Cardiac muscle cell (in vitro differentiated cells and primary cell): ENCODE data around the gene KRTAP1-3. TPM values are rescaled to one million over a fixed set of nuclear protein-coding genes. Genes with fewer than 3 reads are reported as not detected.
"Not testable (repeated sequence)": the region's sequence is repeated elsewhere in the genome, so short reads cannot be mapped to it uniquely, and the experiment has no call there.

Experiments used
- DNase-seq, 2 donors: peaks; one replicate each; pipeline versions ENCODE4 v3.0.0 to v3.0.0-alpha.2; 2010 to 2017; ENCODE audit warnings: low read depth in 1 of 2, low spot score in 1 of 2
- H3K27ac ChIP-seq: fragments of 200-600 bp; sonication (generic); 2 replicates; pipeline ENCODE4 v1.5.1; 2016
- H3K27me3 ChIP-seq: fragments of 200-600 bp; sonication (generic); 2 replicates; pipeline ENCODE4 v1.6.0; 2016; ENCODE audit warnings: control low read depth
- H3K36me3 ChIP-seq: fragments of 200-600 bp; sonication (generic); 2 replicates; pipeline ENCODE4 v1.5.1; 2016; ENCODE audit warnings: control low read depth
- H3K4me1 ChIP-seq: fragments of 200-600 bp; sonication (generic); 2 replicates; pipeline ENCODE4 v1.8.1; 2017; ENCODE audit warnings: low read depth, mild to moderate bottlenecking, mixed run types
- H3K4me3 ChIP-seq: fragments of 200-600 bp; sonication (generic); 2 replicates; pipeline ENCODE4 v1.5.1; 2016; ENCODE audit warnings: mild to moderate bottlenecking
- H3K9me3 ChIP-seq: fragments of 200-600 bp; sonication (generic); 2 replicates; pipeline ENCODE4 v1.5.1; 2017; ENCODE audit warnings: low read depth, mild to moderate bottlenecking, control low read depth
- CTCF ChIP-seq: IDR thresholded peaks from 2 replicates; pipeline ENCODE4 v1.5.1; 2012; ENCODE audit warnings: low read depth, mild to moderate bottlenecking, low read length
- polyA plus RNA-seq: library from polyadenylated mRNA; unstranded; fragments of >200 nt; fragmentation: Nextera tagmentation; extraction: Ambion mirVana; gene quantifications from 2 replicates; pipeline ENCODE4 v1.2.1, GENCODE V29; 2016
- total RNA-seq: library from RNA; depleted of rRNA; stranded (reverse); fragments of >200 nt; gene quantifications from 2 replicates; pipeline ENCODE4 v1.2.3, GENCODE V29; 2016

KRTAP1-3 gene
- total and polyA plus RNA-seq, 2 experiments from 2014 or later: not detected

- DNase-seq: no peak
- H3K4me3 ChIP-seq: no peak overlapping the region
- no peaks in the 10 kb centered on the region for H3K4me1 ChIP-seq
- no peak for TF ChIP-seq CTCF
- no peak overlapping the region for H3K27ac ChIP-seq
- H3K27me3 ChIP-seq: no peaks in the 10 kb centered on the region
- H3K36me3 ChIP-seq: no peaks in the 10 kb centered on the region
- no peaks in the 10 kb centered on the region for H3K9me3 ChIP-seq
These were observed 30.7 kb downstream of the KRTAP1-3 start for GRCh38 chr17:41003926-41004325.

- no peaks in the 10 kb centered on the region for H3K36me3 ChIP-seq
- H3K9me3 ChIP-seq: no peaks in the 10 kb centered on the region
- TF ChIP-seq CTCF: no peak
- no peaks in the 10 kb centered on the region for H3K27me3 ChIP-seq
- H3K27ac ChIP-seq: no peak overlapping the region
- DNase-seq: no peak
- no peaks in the 10 kb centered on the region for H3K4me1 ChIP-seq
- H3K4me3 ChIP-seq: no peak overlapping the region
These were observed 31.9 kb downstream of the KRTAP1-3 start for GRCh38 chr17:41002814-41003213.

GRCh38 chr17:41001795-41002194, 32.9 kb downstream of the KRTAP1-3 start:
- no peak for DNase-seq
- no peaks in the 10 kb centered on the region for H3K9me3 ChIP-seq
- H3K4me1 ChIP-seq: no peaks in the 10 kb centered on the region
- H3K27me3 ChIP-seq: no peaks in the 10 kb centered on the region
- no peaks in the 10 kb centered on the region for H3K36me3 ChIP-seq
- H3K27ac ChIP-seq: no peak overlapping the region
- H3K4me3 ChIP-seq: no peak overlapping the region
- TF ChIP-seq CTCF: no peak

GRCh38 chr17:40999563-40999962, 35.1 kb downstream of the KRTAP1-3 start, which contains the start of gene KRTAP3-2:
KRTAP3-2 (minus strand) TSS chr17:40999906; CDS start chr17:40999853, 53 bp downstream.
- H3K36me3 ChIP-seq, H3K4me3 ChIP-seq, DNase-seq, H3K27ac ChIP-seq, H3K27me3 ChIP-seq, H3K9me3 ChIP-seq, H3K4me1 ChIP-seq: not testable (repeated sequence)

- Histone ChIP-seq H3K9me3 (no peaks in the 10 kb centered on the region), H3K4me3 (no peak overlapping the region), H3K36me3 (no peaks in the 10 kb centered on the region), H3K4me1 (peaks cover 5% of the 10 kb centered on the region), H3K27me3 (no peaks in the 10 kb centered on the region), H3K27ac (no peak overlapping the region)
- TF ChIP-seq CTCF: no peak
- no peak for DNase-seq
These were observed 37.3 kb downstream of the KRTAP1-3 start for GRCh38 chr17:40997361-40997760.

GRCh38 chr17:40996829-40997228, 37.8 kb downstream of the KRTAP1-3 start:
- DNase-seq: no peak
- peaks cover 5% of the 10 kb centered on the region for H3K4me1 ChIP-seq
- H3K27me3 ChIP-seq: no peaks in the 10 kb centered on the region
- no peak for TF ChIP-seq CTCF
- H3K27ac ChIP-seq: no peak overlapping the region
- no peaks in the 10 kb centered on the region for H3K9me3 ChIP-seq
- no peaks in the 10 kb centered on the region for H3K36me3 ChIP-seq
- H3K4me3 ChIP-seq: no peak overlapping the region
